22Rv1 (cell line): ENCODE measurements around the gene RETREG1.

Experiments used
- CTCF ChIP-seq: fragments of 450-650 bp; IDR thresholded peaks from 2 replicates; pipeline ENCODE4 v1.5.1; 2017; ENCODE audit warnings: mild to moderate bottlenecking
- ZFX ChIP-seq: fragments of 450-650 bp; IDR thresholded peaks from 2 replicates; pipeline ENCODE4 v1.6.1; 2017; ENCODE audit warnings: antibody characterized with exemption, borderline replicate concordance

- TF ChIP-seq CTCF (peak; percentile 68), ZFX (no peak)
These were observed 127.4 kb downstream of the RETREG1 start for GRCh38 chr5:16489322-16489791.
